Thymus (tissue), 11 donors: Measurements from ENCODE around the gene KSR1. TPM values are rescaled to one million over a fixed set of nuclear protein-coding genes. Genes with fewer than 3 reads are reported as not detected.
"Not testable (repeated sequence)": the region's sequence is repeated elsewhere in the genome, so short reads cannot be mapped to it uniquely, and the experiment has no call there.

ENCODE experiments used
- DNase-seq, 9 donors: peaks; one replicate each; pipeline ENCODE4 v3.0.0-alpha.2; 2013; ENCODE audit warnings: low spot score in 9 of 9, low read depth in 6 of 9, missing footprints in 1 of 9
- H3K27ac ChIP-seq, 2 donors: one replicate each; pipeline ENCODE4 v1.5.1; 2013; ENCODE audit warnings: control low read depth in 1 of 2, low read depth in 1 of 2, low read length in 1 of 2, mild to moderate bottlenecking in 1 of 2, moderate library complexity in 1 of 2
- H3K27me3 ChIP-seq, 2 donors: one replicate each; pipeline ENCODE4 v1.5.1; 2013; ENCODE audit warnings: low read length in 1 of 2; ENCODE audit not compliant: control insufficient read depth in 2 of 2, insufficient read depth in 1 of 2
- H3K36me3 ChIP-seq, 2 donors: one replicate each; pipeline ENCODE4 v1.5.1; 2013; ENCODE audit warnings: low read length in 1 of 2, mild to moderate bottlenecking in 1 of 2, moderate library complexity in 1 of 2; ENCODE audit not compliant: control insufficient read depth in 2 of 2, insufficient read depth in 2 of 2
- H3K4me1 ChIP-seq, 2 donors: one replicate each; pipeline ENCODE4 v1.5.1; 2013; ENCODE audit warnings: low read length in 2 of 2; ENCODE audit not compliant: control insufficient read depth in 2 of 2, insufficient read depth in 2 of 2
- H3K4me3 ChIP-seq, 2 donors: one replicate each; pipeline ENCODE4 v1.5.1; 2013; ENCODE audit warnings: low read length in 2 of 2, control low read depth in 1 of 2, mild to moderate bottlenecking in 1 of 2
- H3K9me3 ChIP-seq, 2 donors: one replicate each; pipeline ENCODE4 v1.5.1; 2013; ENCODE audit warnings: low read length in 1 of 2, mild to moderate bottlenecking in 1 of 2; ENCODE audit not compliant: control insufficient read depth in 2 of 2, insufficient read depth in 1 of 2
- WGBS: extraction: QIAGEN DNeasy Blood & Tissue Kit; methylation state at CpG from one replicate; pipeline ENCODE4 v1.1.7; 2013; 5-methylcytosine and 5-hydroxymethylcytosine counted together
- polyA plus RNA-seq: library from polyadenylated mRNA; stranded (reverse); fragments of 200-250 nt; gene quantifications from one replicate; pipeline ENCODE4 v1.2.3, GENCODE V29; 2013
- total RNA-seq: library from RNA; stranded (reverse); fragments of 120-200 nt; gene quantifications from one replicate; pipeline ENCODE4 v1.2.4, GENCODE V29; 2013
- donor health status: healthy.

KSR1 gene
- total and polyA plus RNA-seq, 2 donors: 12.5 to 32.8 TPM

DNA sequence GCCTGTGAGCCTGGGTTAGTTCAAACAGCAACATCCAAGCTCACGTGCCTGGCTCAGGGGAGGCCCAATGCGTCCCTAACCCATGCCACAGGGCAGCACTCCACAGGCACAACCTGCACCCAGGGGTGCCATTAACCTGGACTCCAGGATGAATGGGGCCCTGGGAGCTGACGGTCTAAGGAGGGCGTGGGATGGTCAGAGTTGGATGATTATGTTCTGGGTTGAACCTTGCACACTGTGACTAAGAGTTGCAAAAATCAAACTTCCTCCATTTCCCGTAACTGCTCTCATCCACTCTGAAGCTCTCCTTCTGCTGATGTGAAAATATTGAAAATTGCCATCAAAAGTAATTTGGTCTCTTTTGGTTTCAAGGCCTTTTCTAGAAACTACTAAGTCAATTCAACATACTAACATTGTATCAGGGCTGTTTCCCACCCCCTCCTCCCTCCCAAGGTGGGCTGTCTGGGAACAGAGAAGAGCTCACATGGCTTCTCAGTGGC, 182.2 kb downstream of the KSR1 start:
- H3K4me3 ChIP-seq, H3K27me3 ChIP-seq, H3K9me3 ChIP-seq, DNase-seq, H3K27ac ChIP-seq, H3K4me1 ChIP-seq: not testable (repeated sequence)
- 100% methylated on average over 1 of the region's 5 CpGs for WGBS
- peaks cover 3 to 13% of the 10 kb centered on the region in 2 donors for H3K36me3 ChIP-seq

DNA sequence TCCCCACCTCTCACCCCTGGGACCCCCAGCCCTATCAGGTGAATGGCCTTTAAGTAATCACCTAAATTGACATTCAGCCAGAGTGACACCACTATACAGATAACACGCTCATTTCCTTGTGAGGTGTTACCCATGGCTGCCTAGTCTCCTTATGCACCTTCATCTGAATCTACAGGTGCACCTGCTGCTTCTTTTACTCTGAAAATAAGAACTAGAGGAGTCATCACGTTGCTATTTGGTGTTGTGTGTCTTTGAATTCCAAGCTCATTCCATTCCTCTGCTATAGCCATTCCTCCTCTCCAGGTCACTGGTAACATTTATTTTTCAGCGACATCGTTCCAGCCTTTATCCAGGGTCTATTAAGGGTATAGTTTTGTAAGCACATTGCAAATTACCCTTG, 184.5 kb downstream of the KSR1 start:
- Histone ChIP-seq H3K4me3 (no peak overlapping the region), H3K4me1 (no peaks in the 10 kb centered on the region), H3K36me3 (peaks cover 3 to 20% of the 10 kb centered on the region in 2 donors), H3K27ac (no peak overlapping the region), H3K9me3 (no peaks in the 10 kb centered on the region), H3K27me3 (no peaks in the 10 kb centered on the region)
- WGBS: 93% methylated on average over 4 of the region's 4 CpGs
- DNase-seq: no peak

DNA sequence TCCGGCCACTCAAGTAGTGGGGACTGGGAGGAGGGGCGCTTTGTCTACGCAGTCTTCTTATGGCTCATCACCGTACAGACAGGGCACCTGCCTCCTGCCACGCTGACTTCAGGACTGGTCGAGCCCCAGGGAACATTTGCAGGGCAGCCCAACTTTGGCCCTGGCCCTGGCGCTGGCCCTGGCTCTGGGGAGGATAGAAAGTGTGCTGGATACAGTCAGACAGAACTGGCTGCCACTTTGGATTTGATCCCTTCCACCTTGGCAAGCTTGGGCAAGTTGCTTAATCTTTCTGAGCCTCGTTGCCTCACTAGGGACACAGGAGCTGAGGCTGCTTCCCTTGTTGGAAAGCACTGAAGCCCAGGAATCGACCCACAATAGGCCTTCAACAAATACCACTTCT, 188.3 kb downstream of the KSR1 start:
- Histone ChIP-seq H3K9me3 (no peaks in the 10 kb centered on the region), H3K27ac (no peak overlapping the region), H3K4me3 (no peak overlapping the region), H3K4me1 (no peaks in the 10 kb centered on the region), H3K36me3 (peaks cover 10 to 28% of the 10 kb centered on the region in 2 donors), H3K27me3 (no peaks in the 10 kb centered on the region)
- no peak for DNase-seq
- 96% methylated on average over 9 of the region's 9 CpGs for WGBS

DNA sequence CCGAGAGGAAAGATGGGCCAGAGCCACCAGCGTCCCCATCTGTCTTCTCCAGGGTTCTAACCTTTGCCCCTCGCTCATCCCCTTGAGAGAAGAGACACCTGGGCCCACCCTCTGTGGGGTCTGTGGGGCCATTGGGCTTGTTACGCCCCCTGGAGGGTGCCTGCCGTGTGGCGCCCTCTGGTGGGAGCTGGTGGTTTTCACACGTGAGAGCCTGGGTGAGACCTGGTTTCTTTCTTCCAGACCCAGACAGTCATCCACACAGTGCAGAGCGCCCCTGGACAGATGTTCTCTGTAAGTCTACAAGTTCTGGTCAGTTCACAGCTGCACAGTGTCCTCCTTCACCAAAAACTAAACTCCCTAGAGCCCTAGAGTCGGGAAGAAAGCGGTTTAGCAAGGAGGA, 189.4 kb downstream of the KSR1 start:
- not testable (repeated sequence) for H3K4me3 ChIP-seq, H3K4me1 ChIP-seq, H3K27me3 ChIP-seq, DNase-seq, H3K27ac ChIP-seq, H3K9me3 ChIP-seq
- peaks cover 6 to 24% of the 10 kb centered on the region in 2 donors for H3K36me3 ChIP-seq
- 91% methylated on average over 3 of the region's 10 CpGs for WGBS

DNA sequence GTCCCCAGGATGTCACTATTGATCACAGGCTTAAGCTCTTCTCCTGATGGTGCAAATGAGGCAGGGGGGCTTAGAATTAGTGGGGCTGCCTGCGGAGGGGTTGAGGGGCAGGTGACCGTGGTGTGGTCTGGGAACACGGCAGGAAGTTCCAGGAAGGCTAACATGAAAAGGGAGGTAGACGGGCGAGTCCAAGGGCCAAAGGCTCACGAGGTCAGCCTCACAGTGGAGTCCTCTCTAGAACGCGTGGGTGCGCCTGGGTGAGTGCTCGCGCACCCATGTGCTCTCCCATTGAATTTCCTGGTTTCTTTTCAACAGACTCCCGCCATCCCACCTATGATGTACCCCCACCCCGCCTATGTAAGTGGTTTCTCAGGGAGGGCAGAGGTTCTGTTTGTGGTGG, 190.0 kb downstream of the KSR1 start:
- no peak overlapping the region for H3K4me3 ChIP-seq
- H3K9me3 ChIP-seq: no peaks in the 10 kb centered on the region
- H3K27ac ChIP-seq: no peak overlapping the region
- WGBS: 98% methylated on average over 13 of the region's 13 CpGs
- no peaks in the 10 kb centered on the region for H3K27me3 ChIP-seq
- H3K4me1 ChIP-seq: peaks cover 6 to 7% of the 10 kb centered on the region in 2 donors
- DNase-seq: no peak
- peaks cover 6 to 20% of the 10 kb centered on the region in 2 donors for H3K36me3 ChIP-seq

DNA sequence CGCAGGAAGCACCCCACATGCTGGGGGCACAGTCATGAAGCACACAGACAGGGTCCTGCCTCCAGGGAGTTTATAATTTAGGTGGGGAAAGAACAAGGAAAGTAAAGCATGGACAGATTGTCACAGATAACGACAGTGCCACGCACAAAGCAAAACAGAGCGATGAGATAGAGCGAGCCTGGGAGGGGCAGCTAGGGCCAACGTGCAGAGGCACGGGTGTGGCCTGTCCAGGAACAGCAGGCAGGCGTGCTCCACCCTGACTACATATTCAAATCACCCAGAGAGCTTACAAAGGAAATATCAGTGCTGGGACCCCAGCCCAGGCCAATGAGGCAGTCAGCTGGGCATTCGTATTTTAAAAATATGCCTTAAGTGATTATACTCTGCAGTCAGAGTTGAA, 191.5 kb downstream of the KSR1 start:
- no peak for DNase-seq
- Histone ChIP-seq H3K27ac (no peak overlapping the region), H3K4me3 (no peak overlapping the region), H3K27me3 (no peaks in the 10 kb centered on the region), H3K4me1 (peaks cover 6 to 18% of the 10 kb centered on the region in 2 donors), H3K36me3 (peaks cover 6 to 20% of the 10 kb centered on the region in 2 donors), H3K9me3 (no peaks in the 10 kb centered on the region)
- 96% methylated on average over 9 of the region's 9 CpGs for WGBS

DNA sequence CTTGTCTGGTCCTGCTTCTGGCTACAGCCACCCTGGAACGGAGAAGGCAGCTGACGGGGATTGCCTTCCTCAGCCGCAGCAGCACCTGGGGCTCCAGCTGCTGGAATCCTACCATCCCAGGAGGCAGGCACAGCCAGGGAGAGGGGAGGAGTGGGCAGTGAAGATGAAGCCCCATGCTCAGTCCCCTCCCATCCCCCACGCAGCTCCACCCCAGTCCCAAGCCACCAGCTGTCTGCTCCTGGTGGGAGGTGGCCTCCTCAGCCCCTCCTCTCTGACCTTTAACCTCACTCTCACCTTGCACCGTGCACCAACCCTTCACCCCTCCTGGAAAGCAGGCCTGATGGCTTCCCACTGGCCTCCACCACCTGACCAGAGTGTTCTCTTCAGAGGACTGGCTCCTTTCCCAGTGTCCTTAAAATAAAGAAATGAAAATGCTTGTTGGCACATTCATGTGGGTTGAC, 192.9 kb downstream of the KSR1 start:
- H3K9me3 ChIP-seq, H3K27ac ChIP-seq, H3K27me3 ChIP-seq, H3K4me3 ChIP-seq, DNase-seq: not testable (repeated sequence)
- Histone ChIP-seq H3K4me1 (peaks cover 6 to 18% of the 10 kb centered on the region in 2 donors), H3K36me3 (peaks cover 6 to 16% of the 10 kb centered on the region in 2 donors)
- 92% methylated on average over 5 of the region's 5 CpGs for whole genome bisulfite sequencing

DNA sequence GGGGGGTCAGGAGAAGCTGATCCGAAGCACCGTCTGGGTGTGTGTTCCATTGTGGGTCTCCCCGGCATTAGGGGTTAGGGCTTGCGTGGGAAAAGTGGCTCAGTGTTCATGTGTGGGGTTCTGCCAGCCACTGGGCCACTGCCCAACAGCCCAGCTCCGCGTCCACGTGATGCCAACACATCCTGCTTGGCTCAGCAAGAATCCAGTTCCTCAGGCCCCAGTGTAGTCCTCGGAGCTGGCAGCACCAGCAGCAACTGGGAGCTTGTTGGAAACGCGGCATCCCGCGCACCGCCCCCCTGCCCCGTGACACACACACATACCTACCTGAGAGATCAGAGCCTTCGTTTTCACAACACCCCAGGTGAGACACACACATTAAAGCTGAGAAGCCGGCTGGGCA, 193.7 kb downstream of the KSR1 start:
- no peaks in the 10 kb centered on the region for H3K27me3 ChIP-seq
- H3K9me3 ChIP-seq: no peaks in the 10 kb centered on the region
- H3K36me3 ChIP-seq: peaks cover 6 to 13% of the 10 kb centered on the region in 2 donors
- H3K27ac ChIP-seq: no peak overlapping the region
- H3K4me3 ChIP-seq: no peak overlapping the region
- 98% methylated on average over 16 of the region's 16 CpGs for WGBS
- H3K4me1 ChIP-seq: peaks cover 6 to 18% of the 10 kb centered on the region in 2 donors
- DNase-seq: no peak

DNA sequence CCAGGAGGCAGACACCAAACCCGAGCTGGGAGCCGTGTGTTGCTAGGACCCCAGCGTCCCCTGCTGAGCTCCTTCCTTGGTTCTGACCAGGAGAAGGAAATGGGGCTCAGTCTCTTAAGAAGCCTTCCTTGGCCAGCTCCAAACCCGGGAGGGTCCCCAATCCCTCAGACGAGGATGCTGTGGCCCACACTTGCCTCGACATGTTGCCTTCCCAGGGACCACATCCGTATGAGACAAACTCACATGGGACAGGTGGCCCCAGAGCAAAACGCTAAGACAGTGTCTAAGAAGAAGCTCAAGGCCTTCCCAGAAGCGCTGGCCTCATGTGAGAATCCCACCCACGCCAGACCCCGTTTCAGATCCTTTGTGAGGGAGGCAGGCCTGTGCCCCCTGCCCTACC, 194.6 kb downstream of the KSR1 start:
- Histone ChIP-seq H3K4me1 (peaks cover 6 to 18% of the 10 kb centered on the region in 2 donors), H3K27me3 (no peaks in the 10 kb centered on the region), H3K9me3 (no peaks in the 10 kb centered on the region), H3K36me3 (peaks cover 6 to 13% of the 10 kb centered on the region in 2 donors), H3K27ac (peak overlapping the region in 1 of 2 donors; percentile 28), H3K4me3 (no peak overlapping the region)
- WGBS: 92% methylated on average over 11 of the region's 11 CpGs
- DNase-seq: no peak
